Transverse colon (tissue), 3 donors: Measurements from ENCODE around the gene FASN.

Source experiments
- CTCF ChIP-seq, 5 experiments: fragments of 200-600 bp in 3 of 5; fragments of 450-650 bp in 2 of 5; sonication (generic) in 3 of 5; IDR thresholded peaks; 1 replicate in 2 of 5; 2 replicates in 3 of 5; pipeline ENCODE4 v1.5.1; 2016 to 2017; ENCODE audit warnings: antibody characterized with exemption in 5 of 5, inconsistent platforms in 3 of 5, mild to moderate bottlenecking in 2 of 5, moderate library complexity in 1 of 5
- POLR2A ChIP-seq: fragments of 450-650 bp; IDR thresholded peaks from one replicate; pipeline ENCODE4 v1.6.1; 2016; ENCODE audit warnings: antibody characterized with exemption, mild to moderate bottlenecking, moderate library complexity

- TF ChIP-seq CTCF (IDR thresholded peaks at IDR 0.05) (peak in 1 of 5 experiments; percentile 8), POLR2A (no peak)
Observed at GRCh38 chr17:82065638-82066303, 32.3 kb downstream of the FASN start, which contains the start of gene DUS1L.
